ENCODE data around the gene ZNF324.
"Not testable (repeated sequence)": the region's sequence is repeated elsewhere in the genome, so short reads cannot be mapped to it uniquely, and the experiment has no call there.

Gene ZNF324

DNA sequence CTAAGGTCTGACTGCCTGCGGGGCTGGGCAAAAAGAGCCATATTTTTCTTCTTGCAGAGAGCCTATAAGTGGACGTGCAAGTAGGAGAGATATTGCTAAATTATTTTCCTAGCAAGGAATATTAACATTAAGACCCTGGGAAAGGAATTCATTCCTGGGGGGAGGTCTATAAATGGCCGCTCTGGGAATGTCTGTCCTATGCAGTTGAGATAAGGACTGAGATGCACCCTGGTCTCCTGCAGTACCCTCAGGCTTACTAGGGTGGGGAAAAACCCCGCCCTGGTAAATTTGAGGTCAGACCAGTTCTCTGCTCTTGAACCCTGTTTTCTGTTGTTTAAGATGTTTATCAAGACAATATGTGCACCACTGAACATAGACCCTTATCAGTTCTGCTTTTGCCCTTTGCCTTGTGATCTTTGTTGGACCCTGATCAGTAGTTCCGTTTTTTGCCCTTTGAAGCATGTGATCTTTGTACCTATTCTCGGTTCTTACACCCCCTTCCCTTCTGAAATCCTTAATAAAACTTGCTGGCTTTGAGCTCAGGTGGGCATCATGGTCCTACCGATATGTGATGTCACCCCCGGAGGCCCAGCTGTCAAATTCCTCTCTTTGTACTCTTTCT lies 40.8 kb downstream of the ZNF324 start:
- DNase-seq, result not testable (repeated sequence)

- DNase-seq, result no peak
These were observed 42.8 kb downstream of the ZNF324 start for GRCh38 chr19:58509731-58510083.

DNA sequence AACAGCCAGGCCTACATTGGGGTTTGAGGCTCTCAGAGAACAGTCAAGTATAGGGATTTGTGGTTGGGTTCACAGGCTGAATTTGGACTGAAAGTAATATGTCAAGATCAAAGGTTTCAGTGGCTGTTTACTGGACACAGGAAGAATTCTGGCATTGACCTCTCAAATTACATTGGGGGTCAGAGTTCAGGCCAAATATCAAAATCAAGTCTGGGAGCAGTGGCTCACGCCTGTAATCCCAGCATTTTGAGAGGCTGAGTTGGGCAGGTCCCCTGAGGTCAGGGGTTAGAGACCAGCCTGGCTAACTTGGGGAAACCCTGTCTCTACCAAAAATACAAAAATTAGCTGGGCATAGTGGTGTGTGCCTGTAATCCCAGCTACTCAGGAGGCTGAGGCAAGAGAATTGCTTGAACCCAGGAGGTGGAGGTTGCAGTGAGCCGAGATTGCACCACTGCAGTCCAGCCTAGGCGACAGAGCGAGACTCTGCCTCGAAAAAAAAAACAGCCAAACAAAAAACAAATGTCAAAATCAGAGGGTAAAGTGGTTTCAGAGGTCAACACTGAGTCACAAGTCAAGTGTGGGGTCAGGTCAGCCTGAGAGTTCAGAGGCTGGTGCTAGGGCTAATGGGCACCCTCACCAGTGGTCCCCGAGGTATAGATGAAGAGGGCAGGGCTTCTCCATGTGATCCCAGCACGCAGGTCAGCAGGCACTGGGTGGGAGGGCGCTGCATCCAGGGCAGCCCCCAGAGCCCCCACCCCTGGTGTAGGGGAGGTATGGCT lies 43.4 kb downstream of the ZNF324 start:
- no peak for DNase-seq

DNA sequence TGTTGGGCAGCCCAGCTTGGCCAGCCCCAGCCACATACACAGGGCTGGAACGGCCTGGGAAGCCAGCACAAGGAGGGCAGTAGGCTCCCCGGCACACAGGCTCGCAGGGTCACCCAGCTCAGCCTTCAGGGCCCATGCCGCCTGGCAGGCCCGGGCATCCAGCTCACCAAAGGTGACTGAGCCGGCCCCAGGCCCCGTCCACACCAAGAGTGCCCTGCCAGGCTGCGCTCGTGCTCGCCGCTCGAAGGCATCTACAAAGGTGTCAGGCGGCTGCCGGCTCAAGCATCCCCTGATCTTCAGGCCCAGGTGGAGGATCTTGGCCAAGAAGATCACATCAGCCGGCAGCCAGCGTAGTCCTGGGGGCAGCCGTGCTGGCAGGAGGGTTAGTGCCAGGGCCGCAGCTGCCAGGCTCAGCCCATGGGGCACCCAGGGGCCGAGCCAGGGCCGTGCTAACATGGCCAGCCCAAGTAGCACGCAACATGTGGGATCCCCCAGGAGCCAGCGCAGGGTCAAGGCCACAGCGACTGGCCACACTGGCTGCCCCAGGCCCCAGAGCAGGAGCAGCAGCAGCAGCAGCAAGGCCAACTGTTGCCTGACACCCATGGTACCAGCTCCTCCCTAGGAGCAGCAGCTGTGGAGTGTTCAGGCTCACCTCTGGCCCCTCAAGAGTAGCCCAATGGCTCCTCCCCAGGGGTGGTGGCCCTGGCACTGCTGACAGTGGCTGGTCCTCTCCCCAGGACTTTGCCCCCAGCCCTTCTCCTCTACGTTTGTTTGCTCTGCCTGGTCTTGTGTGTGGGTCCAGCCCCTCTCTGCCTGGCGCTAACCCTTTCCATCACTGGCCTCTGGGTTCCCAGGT lies 44.7 kb downstream of the ZNF324 start, which contains the start of gene SLC27A5:
TSS of gene SLC27A5 (minus strand) at position 640 of the 856 bp plus-strand sequence. CDS start at position 603, 37 bp downstream.
- DNase-seq, result no peak

DNA sequence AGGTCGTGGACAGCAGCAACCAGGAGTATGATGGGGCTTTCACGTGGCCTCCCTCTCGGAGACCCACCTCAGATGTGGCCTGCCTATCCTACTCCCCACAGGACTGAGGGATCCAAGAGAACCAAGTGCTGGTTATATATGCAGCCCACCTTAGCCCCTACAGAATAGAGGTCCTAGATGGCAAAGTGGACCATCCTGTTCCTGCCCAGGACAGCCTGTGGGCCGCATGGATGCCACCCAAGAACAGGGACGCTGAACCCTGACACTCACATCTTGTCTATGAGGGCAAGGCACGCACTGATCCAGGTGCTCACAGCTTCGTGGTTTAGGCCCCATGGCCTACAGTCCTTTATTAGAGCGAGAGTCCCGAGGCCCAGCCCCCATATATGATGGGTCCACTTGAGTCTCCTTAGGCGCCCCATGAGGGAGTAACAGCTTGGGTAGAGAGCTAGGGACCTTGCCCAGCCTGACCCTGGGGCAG lies 46.4 kb downstream of the ZNF324 start:
- no peak for DNase-seq

- DNase-seq, result peak; percentile 92
These were observed 47.0 kb downstream of the ZNF324 start for GRCh38 chr19:58513694-58514563.

DNA sequence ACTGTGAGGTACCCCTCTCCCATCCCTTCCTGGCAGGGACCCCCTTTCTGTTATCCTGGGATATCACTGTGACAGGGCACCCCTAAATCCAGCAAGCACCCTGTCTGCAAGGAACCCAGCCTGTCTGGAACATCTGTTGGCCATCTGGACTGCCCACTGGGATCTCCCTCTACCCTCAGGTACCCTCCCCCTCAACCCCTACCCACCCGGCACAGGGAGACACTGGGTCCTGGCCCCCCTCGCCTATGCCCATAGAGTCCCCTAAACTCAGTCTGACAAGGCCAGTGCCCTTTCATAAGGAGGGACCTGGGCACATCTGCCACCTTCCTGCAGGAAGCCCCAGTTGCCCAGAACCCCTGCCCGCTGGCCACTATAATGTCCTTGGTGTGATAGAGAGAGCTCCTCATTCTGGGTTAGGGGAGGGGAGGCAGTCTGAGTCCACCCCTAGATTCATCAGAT lies 47.7 kb downstream of the ZNF324 start:
- DNase-seq, result no peak

DNA sequence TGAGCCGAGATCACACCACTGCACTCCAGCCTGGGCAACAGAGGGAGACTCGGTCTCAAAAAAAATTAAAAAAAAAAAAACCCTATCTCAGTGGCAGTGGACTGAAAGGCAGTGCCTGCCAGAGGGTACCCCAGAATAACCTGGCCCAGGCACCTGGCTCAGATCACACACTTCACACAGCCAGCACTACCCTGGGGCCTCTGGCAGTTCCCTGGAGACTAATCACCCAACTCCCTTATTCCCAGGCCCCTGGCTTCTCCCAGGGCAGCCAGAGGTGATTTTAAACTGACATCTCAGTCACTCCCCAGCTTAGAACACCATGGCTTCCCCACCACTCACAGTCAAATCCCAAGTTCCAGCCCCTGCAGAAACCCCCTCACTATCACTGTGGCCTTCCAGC lies 48.4 kb downstream of the ZNF324 start:
- no peak for DNase-seq

DNA sequence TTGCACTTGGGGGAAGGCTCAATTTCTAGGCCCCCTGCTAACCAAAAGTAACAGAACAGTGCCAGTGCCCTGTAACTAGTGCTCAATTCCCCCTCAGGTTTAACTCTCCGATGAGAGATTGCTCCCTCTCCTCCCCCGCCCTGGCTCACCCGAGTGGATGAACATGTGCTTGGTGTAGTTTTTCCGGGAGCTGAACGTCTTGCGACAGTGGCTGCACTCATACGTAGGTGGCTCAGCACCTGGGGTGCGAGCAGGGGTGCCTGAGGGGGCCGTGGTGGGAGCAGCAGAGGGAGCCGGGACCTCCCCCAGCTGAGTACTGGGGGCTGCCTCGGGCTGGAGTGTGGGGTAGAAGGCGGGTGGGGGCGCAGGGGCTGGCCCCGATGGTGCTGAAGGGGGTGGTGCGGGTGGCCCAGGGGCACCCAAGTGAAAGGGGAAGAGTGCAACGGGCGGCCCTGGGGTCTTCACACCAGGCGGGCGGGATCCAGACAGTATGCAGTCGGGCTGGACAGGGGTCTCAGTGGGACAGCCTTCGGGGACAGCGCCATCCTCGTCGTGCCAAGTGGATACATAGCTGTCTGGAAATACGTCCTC lies 49.5 kb downstream of the ZNF324 start:
- no peak for DNase-seq

DNA sequence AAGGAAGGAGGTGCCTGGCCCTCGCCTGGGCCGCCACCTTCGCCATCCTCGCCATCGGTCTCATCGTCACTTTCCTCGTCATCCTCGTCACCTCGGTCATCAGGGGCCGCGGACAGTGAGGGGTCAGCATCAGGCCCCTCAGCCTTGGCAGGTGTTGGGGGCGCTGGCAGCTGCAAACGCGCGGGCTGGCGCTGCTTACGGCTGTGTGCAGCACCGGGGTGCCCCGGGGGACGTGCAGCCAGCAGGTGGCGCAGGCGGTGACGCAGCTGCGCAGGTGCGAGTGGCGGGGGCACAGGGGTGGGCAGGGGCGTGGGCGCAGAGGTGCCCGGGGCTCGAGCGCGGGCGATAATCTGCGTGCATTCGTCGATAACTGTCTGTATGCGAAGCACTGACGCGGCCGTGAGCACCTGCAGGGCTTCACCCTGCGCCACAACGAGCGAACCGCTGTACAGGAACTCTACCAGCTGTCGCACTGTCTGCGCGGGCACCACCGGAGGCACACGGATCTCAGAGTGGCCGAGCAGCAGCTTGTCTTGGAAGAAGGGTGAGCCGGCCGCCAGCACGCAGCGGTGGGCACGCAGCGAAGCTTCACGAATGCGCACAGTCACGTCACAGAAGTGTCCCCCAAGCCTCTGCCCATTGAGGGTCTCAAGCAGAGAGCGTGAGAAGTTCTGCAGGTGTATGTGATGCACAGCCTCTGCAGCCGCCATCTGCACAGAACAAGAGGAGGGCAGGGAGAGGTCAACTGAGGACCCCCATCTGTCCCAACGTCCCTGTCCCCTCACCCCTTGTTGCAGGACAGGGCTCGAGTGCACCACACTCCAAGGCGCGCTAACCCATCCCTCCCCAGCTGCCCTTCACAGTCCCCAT lies 50.3 kb downstream of the ZNF324 start:
- DNase-seq, result no peak

- DNase-seq, result no peak
These were observed 51.6 kb downstream of the ZNF324 start for GRCh38 chr19:58518256-58519086.

- DNase-seq, result no peak
These were observed 52.1 kb downstream of the ZNF324 start for GRCh38 chr19:58519087-58519354.

DNA sequence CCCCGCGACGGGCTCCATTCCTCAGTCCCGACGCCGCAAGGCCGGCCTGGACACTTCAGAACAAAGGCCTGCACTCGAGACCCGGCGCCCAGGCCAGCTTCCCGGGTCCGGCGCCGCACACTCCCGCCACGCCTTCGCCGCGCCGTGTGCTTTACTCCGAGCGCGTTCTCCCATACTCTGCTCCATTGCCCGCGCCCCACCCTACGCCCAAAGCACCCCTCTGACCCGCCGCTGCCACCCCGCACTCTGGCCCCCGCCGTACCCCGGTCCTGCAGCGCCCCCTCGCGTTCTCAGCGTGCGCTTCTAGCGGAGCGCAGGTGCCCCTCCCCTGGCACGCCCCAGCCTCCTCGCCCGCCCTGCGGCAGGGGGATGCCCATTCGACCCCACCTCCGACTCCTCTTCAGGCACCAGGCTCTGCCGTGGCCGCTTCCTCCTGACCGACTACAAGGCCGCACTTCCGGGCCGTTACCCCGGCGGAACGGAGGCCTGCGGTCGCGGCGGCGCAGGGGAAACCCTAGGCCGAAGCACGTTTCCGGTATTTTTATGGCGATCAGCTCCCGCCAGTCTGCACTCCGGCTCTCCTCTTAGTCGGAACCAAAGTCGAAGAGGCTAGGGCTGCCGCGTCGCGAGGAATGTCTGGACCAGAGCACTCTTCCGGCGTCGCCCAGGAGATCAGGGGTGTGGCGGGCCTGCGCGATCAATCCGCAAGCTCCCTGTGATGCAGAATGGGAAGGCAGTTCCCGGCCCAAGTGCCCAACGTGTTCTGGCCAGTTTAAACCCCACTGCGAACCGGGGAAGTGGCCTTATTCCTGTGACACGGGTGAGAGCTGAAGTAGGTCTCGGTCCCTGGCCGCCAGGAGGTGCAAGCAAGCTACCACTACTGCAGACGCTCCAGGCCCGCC lies 52.7 kb downstream of the ZNF324 start, which contains the start of gene ZBTB45:
TSS of gene ZBTB45 (minus strand) at position 456 of the 902 bp plus-strand sequence. CDS start 2,137 bp downstream, outside the sequence.
- DNase-seq, result peak; percentile 92

- DNase-seq, result no peak
These were observed 53.3 kb downstream of the ZNF324 start for GRCh38 chr19:58520257-58520599.

DNA sequence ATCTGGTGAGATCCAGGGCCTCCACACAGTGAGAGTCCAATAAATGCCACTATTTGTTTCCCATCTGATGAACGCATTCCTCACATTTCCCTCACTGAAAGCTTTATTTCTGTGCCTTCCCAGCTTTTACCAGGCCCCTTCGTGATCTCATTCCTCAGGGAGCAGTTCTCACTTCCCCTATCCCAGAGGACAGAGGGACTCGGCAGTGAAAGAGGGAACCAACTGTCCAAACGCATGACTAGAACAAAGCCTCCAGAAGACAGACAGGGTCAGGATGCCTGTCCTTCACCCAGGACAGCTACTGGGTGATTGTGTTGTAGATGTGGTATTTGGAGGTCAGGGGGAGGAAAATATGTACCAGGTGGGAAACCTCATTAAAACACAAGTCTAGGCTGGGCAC lies 54.8 kb downstream of the ZNF324 start:
- DNase-seq, result no peak

- no peak for DNase-seq
These were observed 55.8 kb downstream of the ZNF324 start for GRCh38 chr19:58522709-58523108.
